Tibial nerve (tissue), 4 donors: ENCODE measurements around the gene CRKL. TPM values are rescaled to one million over a fixed set of nuclear protein-coding genes. Genes with fewer than 3 reads are reported as not detected.

Experiments
- DNase-seq, 2 donors: peaks; one replicate each; pipeline ENCODE4 v3.0.0-alpha.2; 2019; ENCODE audit warnings: low spot score in 2 of 2
- H3K27ac ChIP-seq, 4 donors: fragments of 200-600 bp; sonication (generic) in 3 of 4; one replicate each; pipeline ENCODE4 v1.5.1; 2017 to 2019; ENCODE audit warnings: mild to moderate bottlenecking in 1 of 4
- H3K27me3 ChIP-seq, 2 donors: fragments of 200-600 bp; sonication (generic) in 1 of 2; one replicate each; pipeline versions ENCODE4 v1.5.1 to v1.6.0; 2017 to 2019
- H3K36me3 ChIP-seq, 3 donors: fragments of 200-600 bp; sonication (generic); one replicate each; pipeline ENCODE4 v1.5.1; 2018 to 2019
- H3K4me1 ChIP-seq, 4 donors: fragments of 200-600 bp; sonication (generic) in 3 of 4; one replicate each; pipeline ENCODE4 v1.5.1; 2017 to 2019
- H3K4me3 ChIP-seq, 4 donors: fragments of 200-600 bp; sonication (generic) in 3 of 4; one replicate each; pipeline ENCODE4 v1.5.1; 2017 to 2019; ENCODE audit warnings: mild to moderate bottlenecking in 1 of 4, moderate library complexity in 1 of 4
- H3K9me3 ChIP-seq, 4 donors: fragments of 200-600 bp; sonication (generic) in 3 of 4; one replicate each; pipeline ENCODE4 v1.5.1; 2017 to 2019
- CTCF ChIP-seq, 5 experiments: fragments of 200-600 bp in 3 of 5; fragments of 450-650 bp in 2 of 5; sonication (generic) in 3 of 5; IDR thresholded peaks; one replicate each; pipeline ENCODE4 v1.5.1; 2016 to 2019; ENCODE audit warnings: antibody characterized with exemption in 5 of 5, mild to moderate bottlenecking in 3 of 5, moderate library complexity in 2 of 5
- EP300 ChIP-seq, 2 donors: sonication (generic); formaldehyde crosslinking; IDR thresholded peaks; one replicate each; pipeline ENCODE4 v1.6.1; 2017; ENCODE audit warnings: antibody characterized with exemption in 2 of 2, mild to moderate bottlenecking in 1 of 2
- POLR2A ChIP-seq, 2 donors: fragments of 450-650 bp; IDR thresholded peaks; one replicate each; pipeline ENCODE4 v1.6.1; 2017; ENCODE audit warnings: antibody characterized with exemption in 2 of 2, mild to moderate bottlenecking in 2 of 2, moderate library complexity in 2 of 2
- WGBS, 2 donors: methylation state at CpG; one replicate each; pipeline ENCODE4 v1.1.5; 2018; 5-methylcytosine and 5-hydroxymethylcytosine counted together
- total RNA-seq, 4 donors: library from RNA; depleted of rRNA; stranded (reverse); fragments of >200 nt; gene quantifications; one replicate each; pipeline ENCODE4 v1.1.0, GENCODE V29; 2016

Gene CRKL
- total RNA-seq, 4 donors from 2014 or later: 44.7 to 59.0 (median 51.5) TPM

GRCh38 chr22:21000987-21001600 lies 83.9 kb downstream of the CRKL start:
- no peak for TF ChIP-seq EP300 (IDR thresholded peaks at IDR 0.05)
- no peak for TF ChIP-seq CTCF (IDR thresholded peaks at IDR 0.05)
- TF ChIP-seq POLR2A (IDR thresholded peaks at IDR 0.05): no peak
- H3K36me3 ChIP-seq: peaks cover 0 to 46% (median 9%) of the 10 kb centered on the region in 3 donors
- H3K4me1 ChIP-seq: peaks cover 0 to 42% (median 30%) of the 10 kb centered on the region in 4 donors
- peak in 1 of 2 donors; percentile 29 for DNase-seq
- peak overlapping the region; percentile 96 to 99 (median 98) for H3K27ac ChIP-seq
- WGBS, 2 donors: 0 to 1% methylated on average over 13 to 18 of the region's 26 CpGs
- peak overlapping the region; percentile 59 to 90 (median 84) for H3K4me3 ChIP-seq
- no peaks in the 10 kb centered on the region for H3K27me3 ChIP-seq
- no peaks in the 10 kb centered on the region for H3K9me3 ChIP-seq

GRCh38 chr22:21001601-21002325 lies 84.6 kb downstream of the CRKL start, which contains the start of gene THAP7:
TSS of gene THAP7 (minus strand) at chr22:21002118. CDS start at chr22:21001911, 207 bp downstream.
- WGBS, 2 donors: 0 to 1% methylated on average over 55 to 59 of the region's 83 CpGs
- H3K4me1 ChIP-seq: peaks cover 0 to 42% (median 30%) of the 10 kb centered on the region in 4 donors

More at GRCh38 chr22:21001601-21002325, 84.6 kb downstream of the CRKL start, which contains the start of gene THAP7:
- TF ChIP-seq POLR2A (IDR thresholded peaks at IDR 0.05): peak; percentile 69 to 87
- peak; percentile 90 to 94 for TF ChIP-seq EP300 (IDR thresholded peaks at IDR 0.05)
- TF ChIP-seq CTCF (IDR thresholded peaks at IDR 0.05): peak in 1 of 5 experiments; percentile 16
- peak; percentile 95 to 97 for DNase-seq
- Histone ChIP-seq H3K4me3 (peak within 1 kb of the TSS; percentile 59 to 90 (median 84)), H3K36me3 (peaks cover 0 to 39% (median 9%) of the 10 kb centered on the region in 3 donors), H3K27me3 (no peaks in the 10 kb centered on the region), H3K27ac (peak within 1 kb of the TSS; percentile 96 to 99 (median 98)), H3K9me3 (no peaks in the 10 kb centered on the region)

Other genes starting within 250 kb of the CRKL start
- gene SERPIND1, start 143.3 kb upstream of the CRKL start, total RNA-seq: 1 to 10 TPM in 1 of 4 donors, under 1 TPM in 1, not detected in 2; 0.42 to 1.2 TPM
- 100 to 1,000 TPM in 2 of 4 donors, 10 to 100 TPM in 2; 76.5 to 164 (median 115) TPM for gene PI4KA, start 58.6 kb upstream of the CRKL start, total RNA-seq
- 10 to 100 TPM; 18.3 to 36.1 (median 19.6) TPM for gene SNAP29, start 58.4 kb upstream of the CRKL start, total RNA-seq
- 1 to 10 TPM in 3 of 4 donors, under 1 TPM in 1; 0.59 to 3.1 (median 1.8) TPM for gene AIFM3, start 49.8 kb downstream of the CRKL start, total RNA-seq
- 100 to 1,000 TPM in 1 of 4 donors, 10 to 100 TPM in 3; 59.8 to 127 (median 66.5) TPM for gene LZTR1, start 64.9 kb downstream of the CRKL start, total RNA-seq
- 10 to 100 TPM; 46.9 to 71.8 (median 49.3) TPM for gene THAP7, start 84.7 kb downstream of the CRKL start, total RNA-seq
- gene P2RX6, start 97.8 kb downstream of the CRKL start, total RNA-seq: 1 to 10 TPM in 1 of 4 donors, under 1 TPM in 3; 0.63 to 3.3 (median 0.78) TPM
- 1 to 10 TPM in 1 of 4 donors, under 1 TPM in 1, not detected in 2; 0.22 to 1.3 TPM for gene SLC7A4, start 115.2 kb downstream of the CRKL start, total RNA-seq
- gene LRRC74B, start 128.5 kb downstream of the CRKL start, total RNA-seq: under 1 TPM in 1 of 4 donors, not detected in 3; 0.39 TPM